ENCODE data around the gene PTPRN2. TPM values are rescaled to one million over a fixed set of nuclear protein-coding genes. Genes with fewer than 3 reads are reported as not detected.

PTPRN2 gene
- total and polyA plus RNA-seq, 2 donors (not counting 3 experiments of a cell fraction or from before 2014, with no cell fraction given): 0.62 to 0.88 TPM

DNA sequence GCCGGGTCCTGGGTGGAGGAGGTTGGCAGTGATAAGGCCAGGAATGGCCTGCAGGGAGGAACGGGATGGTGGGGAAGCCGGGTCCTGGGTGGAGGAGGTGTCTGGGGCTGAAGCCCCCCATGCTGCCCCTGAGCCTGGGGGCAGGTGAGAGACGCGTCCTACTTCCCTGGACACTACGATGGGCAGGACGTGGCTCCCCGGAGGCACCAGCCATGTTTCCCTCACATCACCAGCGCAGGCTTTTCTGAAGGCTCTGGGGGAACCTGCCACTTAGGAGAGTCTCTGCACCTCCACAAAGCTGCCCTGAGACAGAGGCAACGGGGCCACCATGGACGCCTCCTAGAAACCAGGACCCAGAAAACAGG lies 926.0 kb downstream of the PTPRN2 start:
- no peaks in the 10 kb centered on the region for H3K4me1 ChIP-seq (ENCODE audit: control insufficient read depth, extremely low read depth, insufficient read depth, low read length)
- H3K27me3 ChIP-seq (ENCODE audit: control insufficient read depth in 2 of 2, insufficient read depth in 2 of 2, low read length in 2 of 2): no peaks in the 10 kb centered on the region
- POLR2A ChIA-PET: no interaction called here
- no peaks in the 10 kb centered on the region for H3K79me2 ChIP-seq (ENCODE audit: control insufficient read depth, insufficient read depth, low read length)
- no peaks in the 10 kb centered on the region for H3K36me3 ChIP-seq (ENCODE audit: control insufficient read depth in 2 of 2, extremely low read depth in 1 of 2, insufficient read depth in 2 of 2, low read length in 2 of 2)
- BruUV-seq (replicated peaks): no TSS peak
- no peak overlapping the region for H3K9ac ChIP-seq (replicated peaks; ENCODE audit: extremely low read depth, insufficient read depth, low read length)
- no peak overlapping the region for H3K4me2 ChIP-seq (ENCODE audit: insufficient read depth, low read length)
- DNase-seq (ENCODE audit: low read depth, low spot score) (no peak), FAIRE-seq (no peak)
- CTCF ChIA-PET: no interaction called here
- no peak overlapping the region for H3K4me3 ChIP-seq (replicated peaks in 1 of 3; ENCODE audit: insufficient read depth in 1 of 3, low read depth in 1 of 3, low read length in 3 of 3)
- no peak for TF ChIP-seq JUN (IDR thresholded peaks at IDR 0.05; ENCODE audit: borderline replicate concordance, insufficient read depth, insufficient read length, low read depth)
- intact Hi-C loops (cut with micrococcal nuclease): no loop called here
- peaks cover 6% of the 10 kb centered on the region for H3K9me3 ChIP-seq (replicated peaks; ENCODE audit: control insufficient read depth, insufficient read depth, low read length)
- H4K20me1 ChIP-seq (replicated peaks; ENCODE audit: control insufficient read depth, extremely low read depth, insufficient read depth, low read length): no peaks in the 10 kb centered on the region
- dilution Hi-C loops (cut with MboI; ENCODE audit: extremely low pct_ligation_motif_present, low sequenced_read_pairs): no loop called here
- no peak overlapping the region for H2AFZ ChIP-seq (ENCODE audit: low read depth, low read length)
- no peaks in the 10 kb centered on the region for H3K9me1 ChIP-seq (replicated peaks; ENCODE audit: control insufficient read depth, extremely low read depth, insufficient read depth, low read length)
- H3K27ac ChIP-seq (ENCODE audit: insufficient read depth, low read depth, low read length): no peak overlapping the region

DNA sequence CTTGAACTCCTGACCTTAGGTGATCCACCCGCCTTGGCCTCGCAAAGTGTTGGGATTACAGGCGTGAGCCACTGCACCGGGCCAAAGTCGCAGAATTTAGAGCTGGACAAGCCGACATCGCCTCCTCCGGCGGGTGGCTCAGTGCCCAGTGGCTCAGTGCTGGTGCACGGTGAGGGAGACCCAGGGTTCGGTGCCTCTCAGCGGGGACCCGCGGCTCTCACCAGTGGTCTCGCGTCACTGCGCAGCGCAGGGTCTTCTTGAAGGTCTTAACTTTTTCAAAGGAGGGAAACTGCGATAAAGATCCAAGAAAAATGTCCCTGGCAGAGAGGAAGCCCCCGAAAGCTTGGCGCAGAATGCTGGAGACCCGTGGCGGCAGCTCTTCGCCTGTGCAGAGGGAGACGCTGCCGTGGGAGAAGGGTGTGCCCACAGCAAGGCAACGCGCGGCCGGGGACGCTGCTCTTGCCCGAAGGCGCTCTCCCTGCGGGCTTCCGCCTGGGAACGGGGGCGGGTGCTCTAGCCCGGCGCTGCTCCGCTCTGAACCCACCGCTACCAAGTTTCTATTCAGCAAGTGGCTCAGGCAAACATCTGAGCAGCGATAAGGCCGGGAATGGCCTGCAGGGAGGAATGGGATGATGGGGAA lies 926.5 kb downstream of the PTPRN2 start:
- no peak for FAIRE-seq
- BruUV-seq (replicated peaks): no TSS peak
- POLR2A ChIA-PET: no interaction called here

More for the DNA sequence above, 926.5 kb downstream of the PTPRN2 start:
- Histone ChIP-seq H3K4me3 (replicated peaks in 1 of 3; ENCODE audit: insufficient read depth in 1 of 3, low read depth in 1 of 3, low read length in 3 of 3) (no peak overlapping the region), H4K20me1 (replicated peaks; ENCODE audit: control insufficient read depth, extremely low read depth, insufficient read depth, low read length) (no peaks in the 10 kb centered on the region), H3K9me1 (replicated peaks; ENCODE audit: control insufficient read depth, extremely low read depth, insufficient read depth, low read length) (no peaks in the 10 kb centered on the region), H3K36me3 (ENCODE audit: control insufficient read depth in 2 of 2, extremely low read depth in 1 of 2, insufficient read depth in 2 of 2, low read length in 2 of 2) (no peaks in the 10 kb centered on the region), H3K9me3 (replicated peaks; ENCODE audit: control insufficient read depth, insufficient read depth, low read length) (peaks cover 6% of the 10 kb centered on the region), H3K27me3 (ENCODE audit: control insufficient read depth in 2 of 2, insufficient read depth in 2 of 2, low read length in 2 of 2) (no peaks in the 10 kb centered on the region), H3K4me1 (ENCODE audit: control insufficient read depth, extremely low read depth, insufficient read depth, low read length) (no peaks in the 10 kb centered on the region), H3K79me2 (ENCODE audit: control insufficient read depth, insufficient read depth, low read length) (no peaks in the 10 kb centered on the region), H3K4me2 (ENCODE audit: insufficient read depth, low read length) (no peak overlapping the region), H2AFZ (ENCODE audit: low read depth, low read length) (no peak overlapping the region), H3K9ac (replicated peaks; ENCODE audit: extremely low read depth, insufficient read depth, low read length) (no peak overlapping the region), H3K27ac (ENCODE audit: insufficient read depth, low read depth, low read length) (no peak overlapping the region)
- dilution Hi-C loops (cut with MboI; ENCODE audit: extremely low pct_ligation_motif_present, low sequenced_read_pairs): no loop called here
- DNase-seq (ENCODE audit: low read depth, low spot score): no peak
- CTCF ChIA-PET: no interaction called here
- intact Hi-C loops (cut with micrococcal nuclease): no loop called here
- TF ChIP-seq POLR2AphosphoS5 (IDR thresholded peaks at IDR 0.05; ENCODE audit: insufficient read depth, low read depth, low read length): no peak
- no peak for TF ChIP-seq JUN (IDR thresholded peaks at IDR 0.05; ENCODE audit: borderline replicate concordance, insufficient read depth, insufficient read length, low read depth)
- no peak for TF ChIP-seq FOS (IDR thresholded peaks at IDR 0.05; ENCODE audit: borderline replicate concordance, insufficient read depth, low read length)
- no peak for TF ChIP-seq GATA2 (IDR thresholded peaks at IDR 0.05; ENCODE audit: insufficient read depth, insufficient read length, low read depth, low read length)
- TF ChIP-seq, protein P1, sequence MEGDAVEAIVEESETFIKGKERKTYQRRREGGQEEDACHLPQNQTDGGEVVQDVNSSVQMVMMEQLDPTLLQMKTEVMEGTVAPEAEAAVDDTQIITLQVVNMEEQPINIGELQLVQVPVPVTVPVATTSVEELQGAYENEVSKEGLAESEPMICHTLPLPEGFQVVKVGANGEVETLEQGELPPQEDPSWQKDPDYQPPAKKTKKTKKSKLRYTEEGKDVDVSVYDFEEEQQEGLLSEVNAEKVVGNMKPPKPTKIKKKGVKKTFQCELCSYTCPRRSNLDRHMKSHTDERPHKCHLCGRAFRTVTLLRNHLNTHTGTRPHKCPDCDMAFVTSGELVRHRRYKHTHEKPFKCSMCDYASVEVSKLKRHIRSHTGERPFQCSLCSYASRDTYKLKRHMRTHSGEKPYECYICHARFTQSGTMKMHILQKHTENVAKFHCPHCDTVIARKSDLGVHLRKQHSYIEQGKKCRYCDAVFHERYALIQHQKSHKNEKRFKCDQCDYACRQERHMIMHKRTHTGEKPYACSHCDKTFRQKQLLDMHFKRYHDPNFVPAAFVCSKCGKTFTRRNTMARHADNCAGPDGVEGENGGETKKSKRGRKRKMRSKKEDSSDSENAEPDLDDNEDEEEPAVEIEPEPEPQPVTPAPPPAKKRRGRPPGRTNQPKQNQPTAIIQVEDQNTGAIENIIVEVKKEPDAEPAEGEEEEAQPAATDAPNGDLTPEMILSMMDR (IDR thresholded peaks at IDR 0.05; ENCODE audit: extremely low read depth in 1 of 2, insufficient read depth in 1 of 2, low read depth in 1 of 2, low read length in 2 of 2): no peak
- TF ChIP-seq POLR2A (IDR thresholded peaks at IDR 0.05; ENCODE audit: low read depth, low read length): no peak
- no peak for TF ChIP-seq MYC (IDR thresholded peaks at IDR 0.05; ENCODE audit: low read depth, low read length)
- TF ChIP-seq, protein P2, sequence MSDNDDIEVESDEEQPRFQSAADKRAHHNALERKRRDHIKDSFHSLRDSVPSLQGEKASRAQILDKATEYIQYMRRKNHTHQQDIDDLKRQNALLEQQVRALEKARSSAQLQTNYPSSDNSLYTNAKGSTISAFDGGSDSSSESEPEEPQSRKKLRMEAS (IDR thresholded peaks at IDR 0.05; ENCODE audit: insufficient read depth, insufficient read length): no peak
- TF ChIP-seq EZH2 (IDR thresholded peaks at IDR 0.05; ENCODE audit: borderline replicate concordance, low read depth, low read length, severe bottlenecking): no peak

Data from endothelial cell of umbilical vein (primary cell).